Measurements from ENCODE around the gene REV3L.

Gene REV3L

DNA sequence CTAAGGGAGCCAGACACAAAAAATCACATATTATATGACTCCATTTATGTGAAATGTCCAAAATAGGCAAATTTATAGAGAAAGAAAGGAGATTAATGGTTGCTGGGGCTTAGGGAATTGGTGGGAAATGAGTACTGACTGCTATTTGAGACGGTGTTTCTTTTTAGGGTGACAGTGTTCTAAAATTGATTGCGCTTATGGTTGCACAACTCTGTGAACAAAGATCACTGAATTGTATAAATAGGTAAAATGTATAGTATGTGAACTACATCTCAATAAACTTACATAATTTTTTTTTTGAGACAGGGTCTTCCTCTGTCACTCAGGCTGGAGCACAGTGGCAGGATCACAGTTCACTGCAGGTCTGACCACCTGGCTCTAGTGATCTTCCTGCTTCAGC, 45.4 kb downstream of the REV3L start:
- H3K79me2 ChIP-seq (ENCODE audit: insufficient read depth, low read length) = peaks cover 95% of the 10 kb centered on the region
- H3K36me3 ChIP-seq (ENCODE audit: low read length) = no peaks in the 10 kb centered on the region
- H3K9me2 ChIP-seq (replicated peaks; ENCODE audit: insufficient read depth, low read length) = no peaks in the 10 kb centered on the region
- H3F3A ChIP-seq (ENCODE audit: insufficient read depth) = peaks cover 8% of the 10 kb centered on the region; the same call in 1 of the 2 replicates
- no peak for TF ChIP-seq EZH2phosphoT487 (conservative IDR thresholded peaks at IDR 0.05; ENCODE audit: low read length)
- TF ChIP-seq, protein P1, sequence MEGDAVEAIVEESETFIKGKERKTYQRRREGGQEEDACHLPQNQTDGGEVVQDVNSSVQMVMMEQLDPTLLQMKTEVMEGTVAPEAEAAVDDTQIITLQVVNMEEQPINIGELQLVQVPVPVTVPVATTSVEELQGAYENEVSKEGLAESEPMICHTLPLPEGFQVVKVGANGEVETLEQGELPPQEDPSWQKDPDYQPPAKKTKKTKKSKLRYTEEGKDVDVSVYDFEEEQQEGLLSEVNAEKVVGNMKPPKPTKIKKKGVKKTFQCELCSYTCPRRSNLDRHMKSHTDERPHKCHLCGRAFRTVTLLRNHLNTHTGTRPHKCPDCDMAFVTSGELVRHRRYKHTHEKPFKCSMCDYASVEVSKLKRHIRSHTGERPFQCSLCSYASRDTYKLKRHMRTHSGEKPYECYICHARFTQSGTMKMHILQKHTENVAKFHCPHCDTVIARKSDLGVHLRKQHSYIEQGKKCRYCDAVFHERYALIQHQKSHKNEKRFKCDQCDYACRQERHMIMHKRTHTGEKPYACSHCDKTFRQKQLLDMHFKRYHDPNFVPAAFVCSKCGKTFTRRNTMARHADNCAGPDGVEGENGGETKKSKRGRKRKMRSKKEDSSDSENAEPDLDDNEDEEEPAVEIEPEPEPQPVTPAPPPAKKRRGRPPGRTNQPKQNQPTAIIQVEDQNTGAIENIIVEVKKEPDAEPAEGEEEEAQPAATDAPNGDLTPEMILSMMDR (IDR thresholded peaks at IDR 0.05; ENCODE audit: insufficient read depth, low read length, poor library complexity, severe bottlenecking) = no peak
- no peak overlapping the region for H3K9ac ChIP-seq (ENCODE audit: low read length)
- no peaks in the 10 kb centered on the region for H3K27me3 ChIP-seq (ENCODE audit: low read length)
- H3K9me3 ChIP-seq (ENCODE audit: insufficient read depth, low read length) = no peaks in the 10 kb centered on the region
- H3K4me3 ChIP-seq (ENCODE audit: insufficient read depth, low read length, poor library complexity, severe bottlenecking) = no peak overlapping the region
- no peak overlapping the region for H3K27ac ChIP-seq (ENCODE audit: low read depth, low read length)
- H4K20me1 ChIP-seq (ENCODE audit: low read depth, low read length) = peaks cover 7% of the 10 kb centered on the region; the same call in 1 of the 2 replicates
- H3K4me2 ChIP-seq (ENCODE audit: low read depth, low read length, poor library complexity, severe bottlenecking) = no peak overlapping the region
- no peak overlapping the region for H2AFZ ChIP-seq (ENCODE audit: low read depth, low read length, severe bottlenecking)

GRCh38 chr6:111432511-111432910, 50.5 kb downstream of the REV3L start:
- Histone ChIP-seq H3K79me2 (ENCODE audit: insufficient read depth, low read length) (peaks cover 99% of the 10 kb centered on the region), H3K9me3 (ENCODE audit: insufficient read depth, low read length) (0 out of 2 replicates have a peak, but pooled peaks cover 7% of the 10 kb centered on the region), H3K27me3 (ENCODE audit: low read length) (no peaks in the 10 kb centered on the region), H3K4me2 (ENCODE audit: low read depth, low read length, poor library complexity, severe bottlenecking) (no peak overlapping the region), H3K4me3 (ENCODE audit: insufficient read depth, low read length, poor library complexity, severe bottlenecking) (no peak overlapping the region), H3K36me3 (ENCODE audit: low read length) (peaks cover 11% of the 10 kb centered on the region), H3K9me2 (replicated peaks; ENCODE audit: insufficient read depth, low read length) (no peaks in the 10 kb centered on the region), H4K20me1 (ENCODE audit: low read depth, low read length) (peaks cover 13% of the 10 kb centered on the region; the same call in 1 of the 2 replicates), H3F3A (ENCODE audit: insufficient read depth) (peaks cover 10% of the 10 kb centered on the region; the same call in 1 of the 2 replicates), H2AFZ (ENCODE audit: low read depth, low read length, severe bottlenecking) (no peak overlapping the region), H3K9ac (ENCODE audit: low read length) (no peak overlapping the region), H3K27ac (ENCODE audit: low read depth, low read length) (no peak overlapping the region)
- TF ChIP-seq, protein P1 (IDR thresholded peaks at IDR 0.05; ENCODE audit: insufficient read depth, low read length, poor library complexity, severe bottlenecking) = no peak
- TF ChIP-seq EZH2phosphoT487 (conservative IDR thresholded peaks at IDR 0.05; ENCODE audit: low read length) = no peak

DNA sequence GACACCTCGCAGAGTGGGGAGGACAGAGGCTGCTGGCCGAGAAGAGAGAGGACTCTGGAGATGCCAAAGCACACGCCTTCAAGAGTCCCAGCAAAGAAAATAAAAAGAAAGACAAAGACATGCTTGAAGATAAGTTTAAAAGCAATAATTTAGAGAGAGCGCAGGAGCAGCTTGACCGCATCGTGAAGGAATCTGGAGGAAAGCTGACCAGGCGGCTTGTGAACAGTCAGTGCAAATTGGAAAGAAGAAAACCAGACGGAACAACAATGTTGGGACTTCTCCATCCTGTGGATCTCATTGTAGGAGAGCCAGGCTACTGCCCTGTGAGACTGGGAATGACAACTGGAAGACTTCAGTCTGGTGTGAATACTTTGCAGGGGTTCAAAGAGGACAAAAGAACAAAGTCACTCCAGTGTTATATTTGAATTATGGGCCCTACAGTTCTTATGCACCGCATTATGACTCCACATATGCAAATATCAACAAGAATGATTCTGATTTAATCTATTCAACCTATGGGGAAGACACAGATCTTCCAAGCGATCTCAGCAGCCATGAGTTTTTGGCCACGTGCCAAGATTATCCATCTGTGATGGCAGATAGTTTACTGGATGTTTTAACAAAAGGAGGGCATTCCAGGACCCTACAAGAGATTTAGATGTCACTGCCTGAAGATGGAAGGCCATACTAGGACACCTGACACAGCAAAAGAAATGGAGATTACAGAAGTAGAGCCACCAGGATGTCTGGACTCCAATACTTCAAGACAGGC, 52.2 kb downstream of the REV3L start:
- Histone ChIP-seq H3K79me2 (ENCODE audit: insufficient read depth, low read length) (peaks cover 100% of the 10 kb centered on the region), H2AFZ (ENCODE audit: low read depth, low read length, severe bottlenecking) (no peak overlapping the region), H3K27me3 (ENCODE audit: low read length) (no peaks in the 10 kb centered on the region), H4K20me1 (ENCODE audit: low read depth, low read length) (peaks cover 21% of the 10 kb centered on the region), H3K4me3 (ENCODE audit: insufficient read depth, low read length, poor library complexity, severe bottlenecking) (no peak overlapping the region), H3F3A (ENCODE audit: insufficient read depth) (peaks cover 6% of the 10 kb centered on the region; the same call in 1 of the 2 replicates), H3K27ac (ENCODE audit: low read depth, low read length) (no peak overlapping the region), H3K9me3 (ENCODE audit: insufficient read depth, low read length) (0 out of 2 replicates have a peak, but pooled peaks cover 7% of the 10 kb centered on the region), H3K9ac (ENCODE audit: low read length) (no peak overlapping the region), H3K4me2 (ENCODE audit: low read depth, low read length, poor library complexity, severe bottlenecking) (no peak overlapping the region), H3K36me3 (ENCODE audit: low read length) (peaks cover 11% of the 10 kb centered on the region), H3K9me2 (replicated peaks; ENCODE audit: insufficient read depth, low read length) (no peaks in the 10 kb centered on the region)
- no peak for TF ChIP-seq EZH2phosphoT487 (conservative IDR thresholded peaks at IDR 0.05; ENCODE audit: low read length)
- TF ChIP-seq, protein P1 (IDR thresholded peaks at IDR 0.05; ENCODE audit: insufficient read depth, low read length, poor library complexity, severe bottlenecking) = no peak

Measured in SU-DHL-6 (cell line).